AG09319 (cell line): ENCODE measurements around the gene SERINC5.

Source experiments
- DNase-seq: peaks from one replicate; pipeline ENCODE4 v3.0.0-alpha.2; 2010; ENCODE audit warnings: low read depth; ENCODE audit errors: extremely low read depth
- TF ChIP-seq, protein P1 (sequence below): IDR thresholded peaks from 2 replicates; pipeline ENCODE4 v1.5.1; 2011; ENCODE audit warnings: low read depth, mild to moderate bottlenecking, inconsistent platforms, low read length, moderate library complexity

The SERINC5 gene

DNA sequence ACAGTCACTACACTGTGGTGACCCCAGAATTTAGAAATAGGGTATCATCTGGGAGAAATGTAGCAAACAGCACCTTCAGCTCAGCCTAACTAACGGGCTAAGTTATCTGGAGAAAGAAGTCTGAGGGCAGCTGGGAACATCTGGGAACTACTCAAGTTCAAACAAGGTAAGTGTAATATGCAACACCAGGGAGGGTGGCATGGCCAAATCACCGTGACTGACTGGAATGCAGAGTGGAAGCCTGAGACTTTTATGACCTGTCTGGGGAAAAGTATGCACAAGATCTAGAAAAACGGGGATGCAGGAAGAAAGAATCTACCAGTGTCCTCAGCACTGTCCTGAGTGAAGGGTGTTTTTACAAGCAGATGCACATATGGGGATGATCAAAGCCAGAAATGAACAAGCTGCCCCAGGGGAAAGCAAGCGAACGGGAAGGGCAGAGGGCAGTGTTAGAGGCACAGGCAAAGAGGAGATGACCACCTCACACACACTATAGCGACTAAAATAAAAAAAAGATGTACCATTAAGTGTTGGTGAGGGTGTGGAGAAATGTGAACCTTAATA is 59.9 kb downstream of the SERINC5 start:
- TF ChIP-seq, protein P1, sequence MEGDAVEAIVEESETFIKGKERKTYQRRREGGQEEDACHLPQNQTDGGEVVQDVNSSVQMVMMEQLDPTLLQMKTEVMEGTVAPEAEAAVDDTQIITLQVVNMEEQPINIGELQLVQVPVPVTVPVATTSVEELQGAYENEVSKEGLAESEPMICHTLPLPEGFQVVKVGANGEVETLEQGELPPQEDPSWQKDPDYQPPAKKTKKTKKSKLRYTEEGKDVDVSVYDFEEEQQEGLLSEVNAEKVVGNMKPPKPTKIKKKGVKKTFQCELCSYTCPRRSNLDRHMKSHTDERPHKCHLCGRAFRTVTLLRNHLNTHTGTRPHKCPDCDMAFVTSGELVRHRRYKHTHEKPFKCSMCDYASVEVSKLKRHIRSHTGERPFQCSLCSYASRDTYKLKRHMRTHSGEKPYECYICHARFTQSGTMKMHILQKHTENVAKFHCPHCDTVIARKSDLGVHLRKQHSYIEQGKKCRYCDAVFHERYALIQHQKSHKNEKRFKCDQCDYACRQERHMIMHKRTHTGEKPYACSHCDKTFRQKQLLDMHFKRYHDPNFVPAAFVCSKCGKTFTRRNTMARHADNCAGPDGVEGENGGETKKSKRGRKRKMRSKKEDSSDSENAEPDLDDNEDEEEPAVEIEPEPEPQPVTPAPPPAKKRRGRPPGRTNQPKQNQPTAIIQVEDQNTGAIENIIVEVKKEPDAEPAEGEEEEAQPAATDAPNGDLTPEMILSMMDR, result no peak
- no peak for DNase-seq

DNA sequence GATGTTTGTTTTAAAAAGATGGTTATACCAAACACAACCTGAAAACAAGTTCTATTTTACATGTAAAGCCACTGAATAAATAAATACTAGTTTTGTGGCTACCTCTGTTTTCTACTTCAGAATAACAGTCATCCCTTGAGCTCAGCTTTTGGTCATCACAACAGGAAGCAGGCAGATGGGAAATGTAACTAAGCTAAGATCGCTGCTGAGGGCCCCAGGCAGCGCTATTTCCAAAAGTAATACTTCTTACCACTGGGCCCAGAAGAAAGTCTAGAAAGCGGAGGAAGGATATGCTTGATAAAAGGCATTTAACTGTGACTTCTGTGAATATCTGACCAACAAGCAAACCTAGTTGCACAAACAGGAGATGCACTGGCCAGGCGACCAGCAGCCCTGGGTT is 61.4 kb downstream of the SERINC5 start:
- no peak for DNase-seq
- TF ChIP-seq, protein P1, result no peak

DNA sequence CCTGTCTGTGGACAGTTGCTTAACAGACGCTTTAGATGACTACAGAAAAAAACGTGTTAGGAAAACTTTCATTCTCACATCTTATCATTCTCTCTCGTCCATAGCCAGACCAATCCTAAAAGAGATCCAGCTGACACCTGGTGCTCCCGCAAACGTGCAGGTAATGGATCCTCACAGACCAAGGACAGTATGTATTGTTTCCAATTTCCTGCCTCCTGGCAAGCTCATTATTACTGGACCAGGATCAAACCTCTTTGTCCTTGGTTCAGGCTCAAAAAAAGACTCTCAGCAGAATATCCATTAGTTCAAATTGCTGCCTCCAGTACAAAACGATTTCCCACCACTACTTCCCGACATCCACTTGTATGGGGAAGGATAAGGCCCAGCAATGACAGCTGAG is 62.4 kb downstream of the SERINC5 start:
- no peak for DNase-seq

DNA sequence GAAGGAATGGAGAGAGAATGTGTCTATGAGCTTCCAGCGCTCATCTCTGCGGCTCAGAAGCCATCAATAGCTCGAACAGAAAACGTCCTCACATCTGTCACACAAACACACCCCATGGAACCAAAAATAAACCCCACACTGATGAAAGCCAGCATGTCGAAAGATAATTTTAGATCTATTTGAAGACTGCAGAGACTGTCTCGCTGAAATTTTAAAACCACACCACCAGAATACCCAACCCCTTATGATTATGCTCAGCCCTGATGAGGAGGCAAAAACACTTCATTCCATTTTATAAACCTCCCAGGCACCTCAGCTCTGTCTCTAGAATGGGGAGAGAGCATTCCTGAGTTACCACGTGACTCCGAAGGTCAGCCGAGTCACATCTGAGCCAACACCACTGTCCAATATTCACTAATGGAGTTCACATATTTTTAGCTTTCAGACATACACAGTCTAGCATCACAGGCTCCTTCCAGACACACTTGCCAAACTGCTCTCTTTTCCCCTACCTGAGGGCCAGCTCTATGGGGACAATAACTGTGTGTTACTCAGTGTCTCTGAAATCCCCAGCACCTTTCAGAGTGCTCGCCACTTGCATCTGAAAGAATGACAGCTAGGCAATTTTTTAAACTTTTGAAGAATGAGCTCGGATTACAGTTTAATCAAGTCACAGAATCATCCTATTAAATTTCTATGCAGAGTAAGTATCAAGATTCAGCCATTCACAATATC is 63.2 kb downstream of the SERINC5 start:
- TF ChIP-seq, protein P1, result no peak
- no peak for DNase-seq

More for the DNA sequence above, 62.4 kb downstream of the SERINC5 start:
- TF ChIP-seq, protein P1, result no peak

DNA sequence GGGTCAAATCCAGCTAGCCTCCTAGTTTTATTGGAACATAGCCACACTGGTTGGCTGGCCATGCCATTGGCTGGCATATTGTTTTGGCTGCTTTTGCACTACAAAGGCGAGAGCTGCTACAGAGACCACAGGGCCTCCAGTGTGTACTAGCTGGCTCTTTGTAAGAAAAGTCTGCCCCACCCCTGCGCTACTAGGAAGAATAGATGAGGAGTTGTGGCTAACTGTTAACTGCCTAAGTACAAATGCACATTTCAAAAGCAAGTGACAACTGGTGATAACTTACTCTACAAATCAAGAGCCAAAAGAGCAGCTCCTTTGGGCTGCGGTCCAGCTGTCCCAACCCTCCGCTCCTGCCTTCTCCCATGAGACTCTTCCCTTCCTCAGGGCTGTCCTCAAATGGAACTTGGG is 63.9 kb downstream of the SERINC5 start:
- TF ChIP-seq, protein P1, result no peak

DNA sequence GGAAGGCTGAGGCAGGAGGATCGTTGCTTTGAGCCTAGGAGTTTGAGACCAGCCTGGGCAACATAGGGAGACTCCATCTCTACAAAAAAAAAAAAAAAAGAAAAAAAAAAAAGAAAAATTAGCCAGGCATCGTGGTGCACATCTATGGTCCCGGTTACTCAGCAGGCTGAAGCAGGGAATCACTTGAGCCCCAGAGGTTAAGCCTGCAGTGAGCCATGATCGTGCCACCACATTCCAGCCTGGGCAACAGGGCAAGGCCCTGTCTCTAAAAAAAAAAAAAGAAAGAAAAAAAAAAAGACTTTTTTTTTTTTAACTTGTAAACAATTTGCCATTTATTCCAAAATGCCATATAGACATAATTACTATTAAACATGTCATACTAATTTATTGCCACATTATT is 64.5 kb downstream of the SERINC5 start:
- DNase-seq, result no peak
- TF ChIP-seq, protein P1, result no peak

More for the DNA sequence above, 63.9 kb downstream of the SERINC5 start:
- no peak for DNase-seq

DNA sequence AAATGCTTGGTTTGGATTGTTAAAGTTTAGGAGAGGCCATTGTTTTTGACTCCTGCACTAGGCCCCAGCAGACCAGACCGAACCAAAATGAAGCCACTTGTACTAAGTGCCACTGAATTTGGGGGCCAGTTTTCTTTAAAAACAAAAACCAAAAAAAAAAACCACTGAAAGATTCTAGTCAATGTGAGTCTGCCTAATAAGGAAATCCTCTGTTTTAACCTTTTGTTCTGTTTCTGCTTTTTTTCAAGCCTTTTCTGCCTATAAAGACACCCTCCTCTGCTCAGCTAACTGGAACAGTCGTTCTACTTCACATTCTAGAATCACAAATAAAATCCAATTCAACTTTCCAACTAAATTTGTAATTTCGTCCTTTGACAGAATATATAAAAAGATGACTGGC is 64.9 kb downstream of the SERINC5 start:
- TF ChIP-seq, protein P1, result no peak
- DNase-seq, result no peak
